Mammary epithelial cell (primary cell): ENCODE results near the gene KCND3.

Experiments
- EZH2 ChIP-seq: IDR thresholded peaks from 2 replicates; pipeline ENCODE4 v1.6.1; 2012; ENCODE audit warnings: low read length, inconsistent platforms, borderline replicate concordance
- TF ChIP-seq, protein P1 (sequence below), 2 donors: IDR thresholded peaks in 1 of 2; conservative IDR thresholded peaks in 1 of 2; 2 replicates each; pipeline ENCODE4 v1.5.1; 2011 to 2012; ENCODE audit warnings: inconsistent platforms in 2 of 2, low read length in 2 of 2, mild to moderate bottlenecking in 2 of 2, control low read depth in 1 of 2, low read depth in 1 of 2; ENCODE audit not compliant: insufficient read depth in 1 of 2; ENCODE audit errors: extremely low read depth in 1 of 2

- TF ChIP-seq, protein P1, sequence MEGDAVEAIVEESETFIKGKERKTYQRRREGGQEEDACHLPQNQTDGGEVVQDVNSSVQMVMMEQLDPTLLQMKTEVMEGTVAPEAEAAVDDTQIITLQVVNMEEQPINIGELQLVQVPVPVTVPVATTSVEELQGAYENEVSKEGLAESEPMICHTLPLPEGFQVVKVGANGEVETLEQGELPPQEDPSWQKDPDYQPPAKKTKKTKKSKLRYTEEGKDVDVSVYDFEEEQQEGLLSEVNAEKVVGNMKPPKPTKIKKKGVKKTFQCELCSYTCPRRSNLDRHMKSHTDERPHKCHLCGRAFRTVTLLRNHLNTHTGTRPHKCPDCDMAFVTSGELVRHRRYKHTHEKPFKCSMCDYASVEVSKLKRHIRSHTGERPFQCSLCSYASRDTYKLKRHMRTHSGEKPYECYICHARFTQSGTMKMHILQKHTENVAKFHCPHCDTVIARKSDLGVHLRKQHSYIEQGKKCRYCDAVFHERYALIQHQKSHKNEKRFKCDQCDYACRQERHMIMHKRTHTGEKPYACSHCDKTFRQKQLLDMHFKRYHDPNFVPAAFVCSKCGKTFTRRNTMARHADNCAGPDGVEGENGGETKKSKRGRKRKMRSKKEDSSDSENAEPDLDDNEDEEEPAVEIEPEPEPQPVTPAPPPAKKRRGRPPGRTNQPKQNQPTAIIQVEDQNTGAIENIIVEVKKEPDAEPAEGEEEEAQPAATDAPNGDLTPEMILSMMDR (conservative IDR thresholded peaks at IDR 0.05 in 1 of 2, IDR thresholded peaks at IDR 0.05 in 1 of 2; ENCODE audit: extremely low read depth in 1 of 2, insufficient read depth in 1 of 2, low read depth in 1 of 2, low read length in 2 of 2) = no peak
- TF ChIP-seq EZH2 = no peak
Measured at GRCh38 chr1:111814305-111814628, 175.2 kb downstream of the KCND3 start.
